ENCODE data around the gene TRIP10. TPM values are rescaled to one million over a fixed set of nuclear protein-coding genes. Genes with fewer than 3 reads are reported as not detected.
A peak's percentile ranks its signal among the peaks of the same experiment; 100 is the strongest.

Gene TRIP10
- total RNA-seq, 2 donors from 2014 or later = 111 to 116 TPM

DNA sequence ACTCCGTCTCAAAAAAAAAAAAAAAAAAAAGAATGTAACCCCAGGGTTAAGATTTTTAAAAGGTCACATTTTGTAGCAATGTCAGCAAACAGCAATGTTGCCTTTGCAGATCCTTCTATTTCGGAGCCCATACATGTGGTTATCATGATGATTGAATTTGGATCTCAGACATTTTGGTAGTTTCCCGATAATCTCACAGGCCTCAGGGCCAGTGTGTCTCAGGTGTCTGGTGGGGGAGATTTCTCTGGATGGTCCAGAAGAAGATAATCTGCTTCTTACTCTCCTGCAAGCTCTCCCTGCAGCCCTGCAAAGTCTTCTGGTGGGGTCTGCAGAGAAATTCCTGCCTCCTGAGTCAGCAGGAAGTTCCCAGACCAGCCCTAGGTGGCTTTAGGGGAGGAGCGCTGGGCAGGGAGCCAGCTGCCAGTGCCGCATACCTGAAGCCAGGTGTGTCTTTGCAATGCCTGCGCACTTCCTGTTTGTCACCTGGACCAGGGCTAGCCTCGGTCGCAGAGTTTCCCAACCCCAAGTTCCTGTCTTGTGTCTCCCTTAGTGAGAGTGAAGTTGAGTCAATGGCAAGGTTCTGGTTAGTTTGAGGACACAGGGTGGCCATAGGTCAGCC, 26.4 kb downstream of the TRIP10 start:
- no peaks in the 10 kb centered on the region for H3K27me3 ChIP-seq (ENCODE audit: control insufficient read depth, insufficient read depth, low read length, poor library complexity, severe bottlenecking)
- H3K4me3 ChIP-seq (ENCODE audit: low read length) = peak overlapping the region; percentile 89
- no peaks in the 10 kb centered on the region for H3K9me3 Mint-ChIP-seq
- no peaks in the 10 kb centered on the region for H3K27me3 Mint-ChIP-seq (ENCODE audit: insufficient read depth)
- H3K27ac Mint-ChIP-seq = peak overlapping the region; percentile 96
- TF ChIP-seq, protein P1, sequence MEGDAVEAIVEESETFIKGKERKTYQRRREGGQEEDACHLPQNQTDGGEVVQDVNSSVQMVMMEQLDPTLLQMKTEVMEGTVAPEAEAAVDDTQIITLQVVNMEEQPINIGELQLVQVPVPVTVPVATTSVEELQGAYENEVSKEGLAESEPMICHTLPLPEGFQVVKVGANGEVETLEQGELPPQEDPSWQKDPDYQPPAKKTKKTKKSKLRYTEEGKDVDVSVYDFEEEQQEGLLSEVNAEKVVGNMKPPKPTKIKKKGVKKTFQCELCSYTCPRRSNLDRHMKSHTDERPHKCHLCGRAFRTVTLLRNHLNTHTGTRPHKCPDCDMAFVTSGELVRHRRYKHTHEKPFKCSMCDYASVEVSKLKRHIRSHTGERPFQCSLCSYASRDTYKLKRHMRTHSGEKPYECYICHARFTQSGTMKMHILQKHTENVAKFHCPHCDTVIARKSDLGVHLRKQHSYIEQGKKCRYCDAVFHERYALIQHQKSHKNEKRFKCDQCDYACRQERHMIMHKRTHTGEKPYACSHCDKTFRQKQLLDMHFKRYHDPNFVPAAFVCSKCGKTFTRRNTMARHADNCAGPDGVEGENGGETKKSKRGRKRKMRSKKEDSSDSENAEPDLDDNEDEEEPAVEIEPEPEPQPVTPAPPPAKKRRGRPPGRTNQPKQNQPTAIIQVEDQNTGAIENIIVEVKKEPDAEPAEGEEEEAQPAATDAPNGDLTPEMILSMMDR (conservative IDR thresholded peaks at IDR 0.05) = no peak
- WGBS, 2 experiments (ENCODE audit: insufficient coverage in 1 of 2, insufficient read length in 1 of 2) = 38 to 42% methylated on average over 4 to 8 of the region's 8 CpGs
- peak overlapping the region; percentile 38 for H3K9ac ChIP-seq (ENCODE audit: extremely low read depth, low read length, poor library complexity, severe bottlenecking)
- no peak overlapping the region for H3K27ac ChIP-seq (ENCODE audit: low read depth, low read length)
- H3K4me1 Mint-ChIP-seq = peaks cover 12% of the 10 kb centered on the region
- no peaks in the 10 kb centered on the region for H3K4me1 ChIP-seq (ENCODE audit: control insufficient read depth, insufficient read depth, low read length)
- DNase-seq = peak; percentile 97
- H3K36me3 ChIP-seq (ENCODE audit: control insufficient read depth, insufficient read depth, low read length) = no peaks in the 10 kb centered on the region
- peaks cover 13% of the 10 kb centered on the region for H3K36me3 Mint-ChIP-seq (ENCODE audit: low read depth)
- peak overlapping the region; percentile 70 for H3K4me3 Mint-ChIP-seq
- H3K9me3 ChIP-seq (ENCODE audit: control insufficient read depth, low read length) = no peaks in the 10 kb centered on the region

DNA sequence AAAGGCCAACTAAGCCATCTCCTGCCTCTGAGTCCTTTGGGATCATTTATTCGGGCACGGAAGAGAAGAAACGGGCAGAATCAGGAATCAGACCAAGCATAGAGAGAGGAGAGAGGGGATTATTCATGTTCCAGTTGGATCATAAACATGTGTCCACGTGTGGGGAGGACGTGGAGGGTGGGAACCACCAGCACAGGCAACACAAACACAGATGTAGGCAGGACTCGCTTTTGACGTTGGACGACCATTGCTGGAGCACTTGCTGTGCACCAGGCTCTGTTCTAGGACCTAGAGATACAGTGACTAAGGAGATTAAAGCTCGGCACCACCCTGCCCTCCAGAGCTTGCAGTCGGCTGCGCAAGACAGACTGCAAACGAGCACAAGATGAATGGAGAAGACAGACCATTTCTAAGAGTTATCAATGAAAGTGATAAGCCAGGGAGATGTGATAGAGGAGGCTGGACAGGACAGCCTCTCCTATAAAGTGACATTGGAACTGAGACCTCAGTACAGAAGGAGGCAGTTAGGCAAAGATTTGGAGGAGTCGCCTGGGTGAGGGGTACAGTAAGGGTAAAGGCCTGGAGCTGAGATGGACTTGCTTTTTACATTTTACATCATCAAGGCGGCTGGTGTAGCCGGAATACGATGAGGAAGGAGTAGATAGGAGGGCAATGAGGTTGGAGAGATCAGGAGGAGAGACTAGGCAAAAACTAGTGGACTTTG, 27.0 kb downstream of the TRIP10 start:
- H3K27ac Mint-ChIP-seq = peak overlapping the region; percentile 96
- Histone ChIP-seq H3K9me3 (ENCODE audit: control insufficient read depth, low read length) (no peaks in the 10 kb centered on the region), H3K36me3 (ENCODE audit: control insufficient read depth, insufficient read depth, low read length) (no peaks in the 10 kb centered on the region), H3K4me3 (ENCODE audit: low read length) (peak overlapping the region; percentile 89), H3K9ac (ENCODE audit: extremely low read depth, low read length, poor library complexity, severe bottlenecking) (peak overlapping the region; percentile 57), H3K27ac (ENCODE audit: low read depth, low read length) (no peak overlapping the region), H3K4me1 (ENCODE audit: control insufficient read depth, insufficient read depth, low read length) (no peaks in the 10 kb centered on the region), H3K27me3 (ENCODE audit: control insufficient read depth, insufficient read depth, low read length, poor library complexity, severe bottlenecking) (no peaks in the 10 kb centered on the region)
- no peaks in the 10 kb centered on the region for H3K27me3 Mint-ChIP-seq (ENCODE audit: insufficient read depth)
- peak; percentile 71 for DNase-seq
- no peaks in the 10 kb centered on the region for H3K9me3 Mint-ChIP-seq
- 33 to 41% methylated on average over 14 to 16 of the region's 16 CpGs for WGBS, 2 experiments (ENCODE audit: insufficient coverage in 1 of 2, insufficient read length in 1 of 2)
- peaks cover 6% of the 10 kb centered on the region for H3K36me3 Mint-ChIP-seq (ENCODE audit: low read depth)
- TF ChIP-seq, protein P1 (conservative IDR thresholded peaks at IDR 0.05) = no peak
- peaks cover 12% of the 10 kb centered on the region for H3K4me1 Mint-ChIP-seq
- H3K4me3 Mint-ChIP-seq = peak overlapping the region; percentile 70

DNA sequence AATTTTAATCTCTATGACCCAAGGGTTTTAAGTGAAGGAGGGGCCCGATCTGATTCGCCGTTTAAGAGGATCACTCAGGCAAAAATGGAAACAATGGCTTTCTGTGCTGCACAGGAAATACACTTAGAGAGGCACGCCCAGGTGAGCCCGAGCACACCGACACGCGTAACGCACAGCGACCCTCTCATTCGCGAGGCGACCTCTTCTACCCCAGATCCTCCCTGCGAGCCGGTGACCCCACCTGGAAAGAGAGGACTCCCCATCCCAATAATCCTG, 27.5 kb downstream of the TRIP10 start:
- no peaks in the 10 kb centered on the region for H3K9me3 Mint-ChIP-seq
- Histone ChIP-seq H3K27me3 (ENCODE audit: control insufficient read depth, insufficient read depth, low read length, poor library complexity, severe bottlenecking) (no peaks in the 10 kb centered on the region), H3K4me3 (ENCODE audit: low read length) (peak overlapping the region; percentile 89), H3K9ac (ENCODE audit: extremely low read depth, low read length, poor library complexity, severe bottlenecking) (peak overlapping the region; percentile 57), H3K36me3 (ENCODE audit: control insufficient read depth, insufficient read depth, low read length) (no peaks in the 10 kb centered on the region), H3K27ac (ENCODE audit: low read depth, low read length) (no peak overlapping the region), H3K9me3 (ENCODE audit: control insufficient read depth, low read length) (no peaks in the 10 kb centered on the region), H3K4me1 (ENCODE audit: control insufficient read depth, insufficient read depth, low read length) (no peaks in the 10 kb centered on the region)
- TF ChIP-seq, protein P1 (conservative IDR thresholded peaks at IDR 0.05) = no peak
- peaks cover 12% of the 10 kb centered on the region for H3K4me1 Mint-ChIP-seq
- no peak for DNase-seq
- peaks cover 4% of the 10 kb centered on the region for H3K36me3 Mint-ChIP-seq (ENCODE audit: low read depth)
- H3K27me3 Mint-ChIP-seq (ENCODE audit: insufficient read depth) = no peaks in the 10 kb centered on the region
- 4 to 13% methylated on average over 13 to 15 of the region's 15 CpGs for WGBS, 2 experiments (ENCODE audit: insufficient coverage in 1 of 2, insufficient read length in 1 of 2)
- H3K4me3 Mint-ChIP-seq = peak overlapping the region; percentile 70
- peak overlapping the region; percentile 96 for H3K27ac Mint-ChIP-seq

All from endodermal cell (in vitro differentiated cells).